Measurements from ENCODE around the gene ABR.
A peak's percentile ranks its signal among the peaks of the same experiment; 100 is the strongest.
"Not testable (repeated sequence)": the region's sequence is repeated elsewhere in the genome, so short reads cannot be mapped to it uniquely, and the experiment has no call there.

Gene ABR

GRCh38 chr17:1095090-1095852 lies 84.5 kb downstream of the ABR start:
- no peak for DNase-seq (ENCODE audit: low spot score)

- no peak for DNase-seq (ENCODE audit: low spot score)
These were observed 85.2 kb downstream of the ABR start for GRCh38 chr17:1094591-1094990.

GRCh38 chr17:1091900-1092299 lies 87.9 kb downstream of the ABR start:
- DNase-seq (ENCODE audit: low spot score): peak; percentile 40

- DNase-seq (ENCODE audit: low spot score): no peak
These were observed 88.6 kb downstream of the ABR start for GRCh38 chr17:1091190-1091534.

GRCh38 chr17:1090465-1091189 lies 89.2 kb downstream of the ABR start:
- peak; percentile 95 for DNase-seq (ENCODE audit: low spot score)

GRCh38 chr17:1089915-1090314 lies 89.9 kb downstream of the ABR start:
- peak; percentile 17 for DNase-seq (ENCODE audit: low spot score)

GRCh38 chr17:1087381-1088241 lies 92.2 kb downstream of the ABR start:
- DNase-seq (ENCODE audit: low spot score): peak; percentile 94

- no peak for DNase-seq (ENCODE audit: low spot score)
These were observed 96.2 kb downstream of the ABR start for GRCh38 chr17:1083451-1084187.

- no peak for DNase-seq (ENCODE audit: low spot score)
These were observed 97.2 kb downstream of the ABR start for GRCh38 chr17:1082579-1082978.

GRCh38 chr17:1078831-1079561 lies 100.8 kb downstream of the ABR start:
- no peak for DNase-seq (ENCODE audit: low spot score)

- DNase-seq (ENCODE audit: low spot score): no peak
These were observed 101.6 kb downstream of the ABR start for GRCh38 chr17:1077986-1078711.

GRCh38 chr17:1077581-1077985 lies 102.2 kb downstream of the ABR start:
- no peak for DNase-seq (ENCODE audit: low spot score)

GRCh38 chr17:1076982-1077302 lies 102.8 kb downstream of the ABR start:
- DNase-seq (ENCODE audit: low spot score): no peak

GRCh38 chr17:1076299-1076981 lies 103.3 kb downstream of the ABR start:
- no peak for DNase-seq (ENCODE audit: low spot score)

- DNase-seq (ENCODE audit: low spot score): no peak
These were observed 104.7 kb downstream of the ABR start for GRCh38 chr17:1074886-1075605.

GRCh38 chr17:1073963-1074625 lies 105.7 kb downstream of the ABR start:
- DNase-seq (ENCODE audit: low spot score): not testable (repeated sequence)

GRCh38 chr17:1073241-1073962 lies 106.4 kb downstream of the ABR start:
- no peak for DNase-seq (ENCODE audit: low spot score)

GRCh38 chr17:1072551-1072961 lies 107.2 kb downstream of the ABR start:
- DNase-seq (ENCODE audit: low spot score): no peak
